HepG2 (cell line): Measurements from ENCODE around the gene IFT88. TPM values are rescaled to one million over a fixed set of nuclear protein-coding genes. Genes with fewer than 3 reads are reported as not detected.
A peak's percentile ranks its signal among the peaks of the same experiment; 100 is the strongest.

Source experiments
- AKAP8 ChIP-seq: sonication (generic); formaldehyde crosslinking; IDR thresholded peaks from 2 replicates; pipeline ENCODE4 v1.5.1; 2020; ENCODE audit warnings: mild to moderate bottlenecking, missing genetic modification reagents
- AKNA ChIP-seq: sonication (generic); formaldehyde crosslinking; IDR thresholded peaks from 2 replicates; pipeline ENCODE4 v1.4.0; 2020; ENCODE audit warnings: missing genetic modification reagents, borderline replicate concordance
- GMEB2 ChIP-seq: IDR thresholded peaks from 2 replicates; pipeline ENCODE4 v1.6.1; 2016; ENCODE audit warnings: missing biosample characterization, missing genetic modification reagents, low read depth
- GTF3A ChIP-seq: sonication (generic); formaldehyde crosslinking; conservative IDR thresholded peaks from 2 replicates; pipeline ENCODE4 v1.4.0; 2020; ENCODE audit warnings: mild to moderate bottlenecking, missing genetic modification reagents
- IKZF4 ChIP-seq: sonication (generic); formaldehyde crosslinking; IDR thresholded peaks from 2 replicates; pipeline ENCODE4 v1.5.1; 2020; ENCODE audit warnings: borderline replicate concordance, mild to moderate bottlenecking, low read depth, missing genetic modification reagents; ENCODE audit errors: not compliant biosample characterization
- NCOR1 ChIP-seq: fragments of 200-600 bp; sonication (generic); IDR thresholded peaks from 2 replicates; pipeline ENCODE4 v1.7.0; 2017; ENCODE audit warnings: antibody characterized with exemption, low read length, borderline replicate concordance
- NONO ChIP-seq, 2 experiments: fragments of 450-650 bp in 1 of 2; sonication (generic) in 1 of 2; formaldehyde crosslinking in 1 of 2; IDR thresholded peaks in 1 of 2; conservative IDR thresholded peaks in 1 of 2; 2 replicates each; pipeline versions ENCODE4 v1.6.1 to v1.8.0; 2017 to 2022; ENCODE audit warnings: mild to moderate bottlenecking in 1 of 2, missing genetic modification reagents in 1 of 2, moderate library complexity in 1 of 2
- PRMT3 ChIP-seq: sonication (generic); formaldehyde crosslinking; IDR thresholded peaks from 2 replicates; pipeline ENCODE4 v1.8.1; 2022; ENCODE audit warnings: low read depth, mild to moderate bottlenecking, moderate library complexity, missing genetic modification reagents, borderline replicate concordance
- RBM22 ChIP-seq: fragments of 200-400 bp; formaldehyde crosslinking; optimal IDR thresholded peaks from 2 replicates; pipeline ENCODE3; 2017; ENCODE audit warnings: mild to moderate bottlenecking, low read length, moderate library complexity
- RFX5 ChIP-seq: IDR thresholded peaks from 2 replicates; pipeline ENCODE4 v1.6.1; 2011; ENCODE audit warnings: low read depth, low read length, improper control_type of control experiment
- RXRB ChIP-seq: IDR thresholded peaks from 2 replicates; pipeline ENCODE4 v1.6.1; 2016; ENCODE audit warnings: borderline replicate concordance, missing genetic modification reagents, missing compliant biosample characterization
- SAFB2 ChIP-seq: sonication (generic); formaldehyde crosslinking; IDR thresholded peaks from 2 replicates; pipeline ENCODE4 v1.5.1; 2020; ENCODE audit warnings: missing genetic modification reagents, low read depth, mild to moderate bottlenecking, borderline replicate concordance
- SMARCE1 ChIP-seq: fragments of 450-650 bp; IDR thresholded peaks from 2 replicates; pipeline ENCODE4 v1.6.1; 2017; ENCODE audit warnings: borderline replicate concordance
- SP140L ChIP-seq: sonication (generic); formaldehyde crosslinking; IDR thresholded peaks from 2 replicates; pipeline ENCODE4 v1.4.0; 2020; ENCODE audit warnings: missing genetic modification reagents, borderline replicate concordance
- SPEN ChIP-seq: sonication (generic); formaldehyde crosslinking; IDR thresholded peaks from 2 replicates; pipeline ENCODE4 v1.5.1; 2020; ENCODE audit warnings: low read depth, mild to moderate bottlenecking, missing genetic modification reagents
- TBL1XR1 ChIP-seq: fragments of 150-350 bp; IDR thresholded peaks from 2 replicates; pipeline ENCODE4 v1.6.1; 2014; ENCODE audit warnings: borderline replicate concordance, low read length; ENCODE audit not compliant: partially characterized antibody
- TOPORS ChIP-seq: sonication (generic); formaldehyde crosslinking; IDR thresholded peaks from 2 replicates; pipeline ENCODE4 v1.8.0; 2023; ENCODE audit warnings: mild to moderate bottlenecking, missing genetic modification reagents
- ZFP1 ChIP-seq: IDR thresholded peaks from 2 replicates; pipeline ENCODE4 v1.6.1; 2016
- ZNF350 ChIP-seq: sonication (generic); formaldehyde crosslinking; IDR thresholded peaks from 2 replicates; pipeline ENCODE4 v1.4.0; 2020; ENCODE audit warnings: mild to moderate bottlenecking, low read depth, missing genetic modification reagents, borderline replicate concordance
- ZNF615 ChIP-seq: sonication (generic); formaldehyde crosslinking; IDR thresholded peaks from 2 replicates; pipeline ENCODE4 v1.5.0; 2020; ENCODE audit warnings: mild to moderate bottlenecking, missing genetic modification reagents, borderline replicate concordance
- ZSCAN12 ChIP-seq: sonication (generic); formaldehyde crosslinking; IDR thresholded peaks from 2 replicates; pipeline ENCODE4 v1.9.0; 2021; ENCODE audit warnings: mild to moderate bottlenecking, missing genetic modification reagents
- ZSCAN25 ChIP-seq: sonication (generic); formaldehyde crosslinking; IDR thresholded peaks from 2 replicates; pipeline ENCODE4 v1.8.0; 2022; ENCODE audit warnings: mild to moderate bottlenecking, missing genetic modification reagents
- ZSCAN9 ChIP-seq: IDR thresholded peaks from 2 replicates; pipeline ENCODE4 v1.6.1; 2016; ENCODE audit warnings: borderline replicate concordance
- polyA plus RNA-seq, 8 experiments: library from polyadenylated mRNA; depleted of rRNA in 3 of 8; stranded (reverse) in 7 of 8; unstranded in 1 of 8; fragments of >200 nt; fragmentation: Illumina TruSeq in 4 of 8; extraction: Trizol in 4 of 8; gene quantifications; 2 replicates each; pipeline versions ENCODE4 v1.2.1 to v1.2.3, GENCODE V29; 2011 to 2016; ENCODE audit warnings: low read depth in 4 of 8, missing spikeins in 1 of 8, mixed read lengths in 1 of 8; ENCODE audit not compliant: insufficient read depth in 1 of 8
- total RNA-seq, 5 experiments: library from RNA; depleted of rRNA; stranded (reverse); fragments of >200 nt; fragmentation: Illumina TruSeq; extraction: Trizol; gene quantifications; 2 replicates each; pipeline ENCODE4 v1.2.3, GENCODE V29; 2016; ENCODE audit warnings: low read depth in 1 of 5

IFT88 gene
- total and polyA plus RNA-seq, 2 of the 13 experiments (the other 11 are each of a cell fraction or from before 2014, with no cell fraction given) = 8.4 to 19.9 TPM

GRCh38 chr13:20566898-20567874 lies at the start of gene IFT88 (continued):
- TF ChIP-seq AKNA (CRISPR knock-in tag) = peak; percentile 75; the same call in 1 of the 2 replicates
- TF ChIP-seq NONO (IDR thresholded peaks at IDR 0.05) = no peak
- TF ChIP-seq NONO (CRISPR knock-in tag; conservative IDR thresholded peaks at IDR 0.05) = peak; percentile 76
- TF ChIP-seq GMEB2 (CRISPR knock-in tag) = no peak
- TF ChIP-seq ZSCAN25 = peak; percentile 52; the same call in 1 of the 2 replicates
- TF ChIP-seq ZNF615 (CRISPR knock-in tag) = no peak
- no peak for TF ChIP-seq PRMT3 (CRISPR knock-in tag)
- peak; percentile 63; the same call in 1 of the 2 replicates for TF ChIP-seq ZFP1 (CRISPR knock-in tag)
- no peak for TF ChIP-seq ZSCAN9
- TF ChIP-seq AKAP8 (CRISPR knock-in tag) = peak; percentile 21; the same call in 1 of the 2 replicates
- TF ChIP-seq SAFB2 = peak; percentile 68; the same call in 1 of the 2 replicates
- TF ChIP-seq SP140L (CRISPR knock-in tag) = no peak
- TF ChIP-seq GTF3A (CRISPR knock-in tag) = no peak
- peak; percentile 58 for TF ChIP-seq RXRB (CRISPR knock-in tag)
- TF ChIP-seq RBM22 = no peak
- peak; percentile 43 for TF ChIP-seq IKZF4 (CRISPR knock-in tag)
- TF ChIP-seq ZNF350 (CRISPR knock-in tag) = peak; percentile 49; the same call in 1 of the 2 replicates
- TF ChIP-seq TOPORS = no peak
- peak; percentile 85 for TF ChIP-seq SPEN (CRISPR knock-in tag)
- TF ChIP-seq TBL1XR1 = no peak
- TF ChIP-seq RFX5 = no peak
- no peak for TF ChIP-seq SMARCE1
- peak; percentile 85; the same call in 1 of the 2 replicates for TF ChIP-seq ZSCAN12 (CRISPR knock-in tag)
- no peak for TF ChIP-seq NCOR1
